SK-N-SH treated with all-trans-retinoic acid at 6 μM for 48 hours (cell line): ENCODE results near the gene TSPAN15.

Source experiments
- ARNTL ChIP-seq: fragments of 450-650 bp; formaldehyde crosslinking; IDR thresholded peaks from 2 replicates; pipeline ENCODE4 v1.5.0; 2020; ENCODE audit warnings: low read depth, mild to moderate bottlenecking, moderate library complexity, borderline replicate concordance
- ISL1 ChIP-seq: fragments of 250-450 bp; sonication (Bioruptor Pico); IDR thresholded peaks from 2 replicates; pipeline ENCODE4 v2.1.2; 2022; ENCODE audit warnings: mild to moderate bottlenecking, moderate library complexity
- RARB ChIP-seq: fragments of 250-450 bp; sonication (Bioruptor Pico); IDR thresholded peaks from 2 replicates; pipeline ENCODE4 v1.8.0; 2021; ENCODE audit warnings: mild to moderate bottlenecking, moderate library complexity
- TCF4 ChIP-seq: fragments of 250-450 bp; sonication (Bioruptor Pico); IDR thresholded peaks from 2 replicates; pipeline ENCODE4 v1.8.0; 2021; ENCODE audit warnings: mild to moderate bottlenecking, moderate library complexity, borderline replicate concordance
- ZFP3 ChIP-seq: fragments of 250-450 bp; sonication (Bioruptor Pico); IDR thresholded peaks from 2 replicates; pipeline ENCODE4 v1.5.0; 2020; ENCODE audit warnings: mild to moderate bottlenecking, moderate library complexity
- ZFP30 ChIP-seq: fragments of 450-650 bp; formaldehyde crosslinking; IDR thresholded peaks from 2 replicates; pipeline ENCODE4 v1.5.0; 2022; ENCODE audit warnings: mild to moderate bottlenecking, moderate library complexity
- ZNF565 ChIP-seq: fragments of 450-650 bp; formaldehyde crosslinking; conservative IDR thresholded peaks from 2 replicates; pipeline ENCODE4 v1.5.0; 2020; ENCODE audit warnings: low read depth, mild to moderate bottlenecking, moderate library complexity
- ZNF70 ChIP-seq: fragments of 450-650 bp; formaldehyde crosslinking; IDR thresholded peaks from 2 replicates; pipeline ENCODE4 v1.5.0; 2020; ENCODE audit warnings: mild to moderate bottlenecking, moderate library complexity
- TF ChIP-seq, protein P1 (sequence below): fragments of 250-450 bp; sonication (Bioruptor Pico); IDR thresholded peaks from 2 replicates; pipeline ENCODE4 v1.8.0; 2021; ENCODE audit warnings: low read depth, mild to moderate bottlenecking, moderate library complexity, borderline replicate concordance

DNA sequence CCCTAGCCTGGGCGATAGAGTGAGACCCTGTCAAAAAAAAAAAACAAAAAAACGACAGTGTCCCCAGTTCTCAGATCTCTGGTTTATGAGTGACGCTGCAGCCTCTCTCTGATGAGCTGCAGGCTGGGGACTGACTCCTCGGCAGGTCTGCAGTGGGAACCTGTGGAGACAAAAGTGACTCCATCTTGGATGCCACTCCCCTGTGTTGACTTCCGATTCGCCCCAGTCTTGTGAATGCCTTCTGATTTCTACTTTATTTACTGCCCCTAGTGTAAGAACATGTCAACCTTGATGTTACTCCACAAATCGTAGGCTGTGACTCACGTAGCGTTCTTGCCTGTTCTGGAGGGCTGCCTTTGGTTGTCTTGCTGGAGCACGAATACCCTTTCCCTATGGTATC lies 40.8 kb upstream of the TSPAN15 start:
- TF ChIP-seq, protein P1, sequence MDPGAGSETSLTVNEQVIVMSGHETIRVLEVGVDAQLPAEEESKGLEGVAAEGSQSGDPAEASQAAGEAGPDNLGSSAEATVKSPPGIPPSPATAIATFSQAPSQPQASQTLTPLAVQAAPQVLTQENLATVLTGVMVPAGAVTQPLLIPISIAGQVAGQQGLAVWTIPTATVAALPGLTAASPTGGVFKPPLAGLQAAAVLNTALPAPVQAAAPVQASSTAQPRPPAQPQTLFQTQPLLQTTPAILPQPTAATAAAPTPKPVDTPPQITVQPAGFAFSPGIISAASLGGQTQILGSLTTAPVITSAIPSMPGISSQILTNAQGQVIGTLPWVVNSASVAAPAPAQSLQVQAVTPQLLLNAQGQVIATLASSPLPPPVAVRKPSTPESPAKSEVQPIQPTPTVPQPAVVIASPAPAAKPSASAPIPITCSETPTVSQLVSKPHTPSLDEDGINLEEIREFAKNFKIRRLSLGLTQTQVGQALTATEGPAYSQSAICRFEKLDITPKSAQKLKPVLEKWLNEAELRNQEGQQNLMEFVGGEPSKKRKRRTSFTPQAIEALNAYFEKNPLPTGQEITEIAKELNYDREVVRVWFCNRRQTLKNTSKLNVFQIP (CRISPR knock-in tag): no peak
- no peak for TF ChIP-seq ZNF70 (CRISPR knock-in tag)
- TF ChIP-seq RARB (CRISPR knock-in tag): no peak
- TF ChIP-seq ISL1 (CRISPR knock-in tag): no peak
- TF ChIP-seq ARNTL: no peak
- TF ChIP-seq TCF4 (CRISPR knock-in tag): no peak
- no peak for TF ChIP-seq ZNF565 (CRISPR knock-in tag)
- TF ChIP-seq ZFP30 (CRISPR knock-in tag): no peak
- TF ChIP-seq ZFP3 (CRISPR knock-in tag): no peak
